ENCODE results near the gene PUS10. TPM values are rescaled to one million over a fixed set of nuclear protein-coding genes. Genes with fewer than 3 reads are reported as not detected.

PUS10 gene
- total RNA-seq, 1 donor from 2014 or later: 1.4 TPM

GRCh38 chr2:61011678-61012077 lies 6.4 kb downstream of the PUS10 start:
- intact Hi-C loops (cut with DNase I): no loop called here
- no peak for DNase-seq (ENCODE audit: low spot score in 2 of 2)
- no peak overlapping the region for H3K27ac ChIP-seq
- no peak for TF ChIP-seq CTCF (IDR thresholded peaks at IDR 0.05)
- no peaks in the 10 kb centered on the region for H3K9me3 ChIP-seq
- H3K36me3 ChIP-seq: no peaks in the 10 kb centered on the region
- H3K4me3 ChIP-seq: no peak overlapping the region
- H3K4me1 ChIP-seq: peaks cover 0 to 6% of the 10 kb centered on the region in 2 donors
- no peaks in the 10 kb centered on the region for H3K27me3 ChIP-seq

GRCh38 chr2:61009355-61009754 lies 8.7 kb downstream of the PUS10 start:
- Histone ChIP-seq H3K4me3 (no peak overlapping the region), H3K27me3 (no peaks in the 10 kb centered on the region), H3K4me1 (no peaks in the 10 kb centered on the region), H3K27ac (no peak overlapping the region), H3K9me3 (no peaks in the 10 kb centered on the region), H3K36me3 (no peaks in the 10 kb centered on the region)
- intact Hi-C loops (cut with DNase I): no loop called here
- no peak for DNase-seq (ENCODE audit: low spot score in 2 of 2)
- no peak for TF ChIP-seq CTCF (IDR thresholded peaks at IDR 0.05)

GRCh38 chr2:61006486-61007105 lies 11.5 kb downstream of the PUS10 start:
- no peaks in the 10 kb centered on the region for H3K4me1 ChIP-seq
- no peaks in the 10 kb centered on the region for H3K9me3 ChIP-seq
- H3K27me3 ChIP-seq: no peaks in the 10 kb centered on the region
- no peak overlapping the region for H3K27ac ChIP-seq
- no peaks in the 10 kb centered on the region for H3K36me3 ChIP-seq
- H3K4me3 ChIP-seq: no peak overlapping the region
- TF ChIP-seq CTCF (IDR thresholded peaks at IDR 0.05): no peak
- intact Hi-C loops (cut with DNase I): no loop called here
- no peak for DNase-seq (ENCODE audit: low spot score in 2 of 2)

- intact Hi-C loops (cut with DNase I): no loop called here
- Histone ChIP-seq H3K27ac (peak overlapping the region in 1 of 2 donors; percentile 19), H3K27me3 (no peaks in the 10 kb centered on the region), H3K4me1 (no peaks in the 10 kb centered on the region), H3K4me3 (no peak overlapping the region), H3K9me3 (no peaks in the 10 kb centered on the region), H3K36me3 (no peaks in the 10 kb centered on the region)
- DNase-seq (ENCODE audit: low spot score in 2 of 2): no peak
- no peak for TF ChIP-seq CTCF (IDR thresholded peaks at IDR 0.05)
These were observed 12.3 kb downstream of the PUS10 start for GRCh38 chr2:61005736-61006135.

GRCh38 chr2:60998628-60999545 lies 19.2 kb downstream of the PUS10 start:
- no peak overlapping the region for H3K4me3 ChIP-seq
- H3K36me3 ChIP-seq: no peaks in the 10 kb centered on the region
- H3K4me1 ChIP-seq: no peaks in the 10 kb centered on the region
- TF ChIP-seq CTCF (IDR thresholded peaks at IDR 0.05): peak; percentile 48 to 59 (median 51)
- H3K9me3 ChIP-seq: no peaks in the 10 kb centered on the region
- intact Hi-C loops (cut with DNase I): loop anchor here (2.0 kb wide), 1 partner anchor 292 kb away; no protein-coding TSS in a partner anchor
- no peak for DNase-seq (ENCODE audit: low spot score in 2 of 2)
- no peaks in the 10 kb centered on the region for H3K27me3 ChIP-seq
- H3K27ac ChIP-seq: no peak overlapping the region

Measured in ascending aorta (tissue), 2 donors.